ENCODE measurements around the gene SYT2. TPM values are rescaled to one million over a fixed set of nuclear protein-coding genes. Genes with fewer than 3 reads are reported as not detected.
"Not testable (repeated sequence)": the region's sequence is repeated elsewhere in the genome, so short reads cannot be mapped to it uniquely, and the experiment has no call there.

Gene SYT2
- total RNA-seq, 1 experiment from 2014 or later = not detected

- no peak for DNase-seq (ENCODE audit: low read depth)
These were observed 116.4 kb downstream of the SYT2 start for GRCh38 chr1:202593845-202594244.

GRCh38 chr1:202592146-202592545 is 118.1 kb downstream of the SYT2 start:
- no peak for DNase-seq (ENCODE audit: low read depth)

- no peak for DNase-seq (ENCODE audit: low read depth)
These were observed 118.7 kb downstream of the SYT2 start for GRCh38 chr1:202591515-202591914.

- no peak for DNase-seq (ENCODE audit: low read depth)
These were observed 119.3 kb downstream of the SYT2 start for GRCh38 chr1:202590975-202591411.

DNA sequence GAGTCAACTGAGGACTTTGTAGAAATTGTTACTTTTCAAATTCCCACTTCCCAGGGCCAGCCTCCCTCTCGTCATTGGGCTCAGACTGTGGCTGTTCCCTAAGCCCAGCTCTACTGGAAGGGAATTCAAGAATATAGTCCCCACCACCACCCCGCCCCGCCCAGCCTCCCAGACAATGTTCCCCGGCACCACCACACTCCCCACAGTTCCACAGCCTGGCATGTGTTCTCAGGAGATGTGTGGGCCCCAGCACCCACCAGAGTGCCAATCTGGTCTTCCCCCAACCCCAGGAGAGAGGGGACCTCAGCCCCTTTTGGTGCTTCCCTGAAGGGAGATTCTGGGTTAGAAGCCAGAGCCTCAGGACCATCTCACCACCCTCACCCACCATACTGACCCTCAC is 120.1 kb downstream of the SYT2 start:
- DNase-seq (ENCODE audit: low read depth) = no peak

GRCh38 chr1:202589190-202589930 is 120.9 kb downstream of the SYT2 start:
- peak; percentile 98 for DNase-seq (ENCODE audit: low read depth)

GRCh38 chr1:202588503-202589189 is 121.6 kb downstream of the SYT2 start:
- no peak for DNase-seq (ENCODE audit: low read depth)

GRCh38 chr1:202587859-202588485 is 122.3 kb downstream of the SYT2 start:
- no peak for DNase-seq (ENCODE audit: low read depth)

DNA sequence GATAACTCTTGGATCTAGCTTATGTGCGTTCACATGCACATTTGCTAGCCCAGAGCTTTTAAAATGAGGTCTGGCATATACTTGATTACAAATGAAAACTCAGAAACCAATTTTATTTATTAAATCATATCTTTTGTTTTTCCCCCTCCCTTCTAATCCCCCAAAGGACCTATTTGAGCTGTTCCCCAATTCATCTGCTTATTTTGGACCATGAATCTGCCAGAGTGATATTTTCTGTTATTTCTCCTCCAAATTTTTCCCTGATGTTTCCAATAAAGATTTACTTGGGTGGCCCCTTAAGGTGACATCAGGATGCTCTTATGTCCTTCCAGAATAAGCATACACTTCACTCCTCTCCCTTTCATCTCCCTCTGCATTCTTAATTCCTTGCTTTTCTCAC is 123.4 kb downstream of the SYT2 start:
- no peak for DNase-seq (ENCODE audit: low read depth)

GRCh38 chr1:202586018-202586821 is 124.0 kb downstream of the SYT2 start:
- DNase-seq (ENCODE audit: low read depth) = peak; percentile 50

DNA sequence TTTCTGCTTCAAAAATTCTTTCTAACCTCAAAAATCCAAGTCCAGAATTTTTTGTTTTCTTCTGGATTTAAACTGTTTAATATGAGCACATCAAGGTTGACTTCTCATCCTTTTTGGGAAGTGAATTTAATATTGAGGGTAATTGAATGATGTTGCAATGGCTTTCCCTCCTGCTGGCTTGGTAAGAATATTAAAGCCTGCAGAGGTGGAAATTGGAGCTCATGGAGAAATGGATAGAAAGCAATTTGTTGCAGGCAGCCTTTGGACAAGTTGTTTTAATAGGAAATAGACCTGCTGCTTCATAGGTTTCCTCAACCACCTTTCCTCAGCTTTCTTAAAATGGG is 124.7 kb downstream of the SYT2 start:
- no peak for DNase-seq (ENCODE audit: low read depth)

GRCh38 chr1:202584707-202585589 is 125.3 kb downstream of the SYT2 start:
- DNase-seq (ENCODE audit: low read depth) = no peak

GRCh38 chr1:202582350-202582749 is 127.9 kb downstream of the SYT2 start:
- DNase-seq (ENCODE audit: low read depth) = not testable (repeated sequence)

- no peak for DNase-seq (ENCODE audit: low read depth)
These were observed 129.6 kb downstream of the SYT2 start for GRCh38 chr1:202580619-202581018.

- DNase-seq (ENCODE audit: low read depth) = peak; percentile 86
These were observed 130.4 kb downstream of the SYT2 start for GRCh38 chr1:202579806-202580205.

DNA sequence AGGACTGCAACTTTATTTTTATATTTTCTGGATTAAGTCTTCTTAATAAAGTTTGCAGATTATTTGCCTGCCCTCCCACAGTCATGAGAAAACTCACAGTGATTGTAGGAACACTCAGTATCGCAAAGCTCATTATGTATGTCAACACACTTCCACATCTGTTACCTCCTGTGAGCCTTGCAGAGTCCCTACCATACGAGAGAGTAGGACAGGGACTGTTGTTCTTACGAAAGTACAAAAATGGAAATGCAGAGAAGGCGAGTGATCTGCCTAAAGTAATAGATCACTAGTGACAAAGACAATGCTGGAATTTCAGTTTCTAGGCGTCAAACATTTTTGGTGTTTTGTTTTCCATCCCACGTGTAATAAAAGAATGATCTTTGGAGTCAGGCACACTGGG is 131.7 kb downstream of the SYT2 start:
- peak; percentile 33 for DNase-seq (ENCODE audit: low read depth)

DNA sequence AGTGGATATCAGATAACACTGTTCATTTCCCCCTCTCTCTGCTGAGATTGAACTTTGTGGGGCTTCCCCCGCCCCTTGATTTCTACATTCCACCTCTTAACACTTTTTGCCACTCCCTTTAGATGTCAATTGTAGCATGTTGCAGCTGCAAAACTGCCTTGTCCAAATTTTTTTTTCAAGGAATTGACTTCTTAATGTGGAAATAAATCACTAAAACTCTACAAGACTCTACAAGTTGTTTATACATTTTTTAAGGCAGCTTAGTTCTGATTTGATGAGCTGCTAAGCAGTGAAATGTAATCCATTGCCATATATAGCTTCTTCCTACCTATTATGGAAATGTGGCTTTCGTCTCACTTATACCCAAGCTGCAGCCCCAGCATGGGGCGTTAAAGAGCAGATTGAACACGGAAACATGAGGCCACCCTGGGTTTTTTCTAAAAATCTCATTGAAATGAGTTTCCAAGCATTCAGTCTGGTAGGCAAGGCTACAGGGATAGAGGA is 132.2 kb downstream of the SYT2 start:
- no peak for DNase-seq (ENCODE audit: low read depth)

GRCh38 chr1:202577381-202577780 is 132.9 kb downstream of the SYT2 start:
- DNase-seq (ENCODE audit: low read depth) = no peak

- peak; percentile 84 for DNase-seq (ENCODE audit: low read depth)
These were observed 133.4 kb downstream of the SYT2 start for GRCh38 chr1:202576816-202577215.

DNA sequence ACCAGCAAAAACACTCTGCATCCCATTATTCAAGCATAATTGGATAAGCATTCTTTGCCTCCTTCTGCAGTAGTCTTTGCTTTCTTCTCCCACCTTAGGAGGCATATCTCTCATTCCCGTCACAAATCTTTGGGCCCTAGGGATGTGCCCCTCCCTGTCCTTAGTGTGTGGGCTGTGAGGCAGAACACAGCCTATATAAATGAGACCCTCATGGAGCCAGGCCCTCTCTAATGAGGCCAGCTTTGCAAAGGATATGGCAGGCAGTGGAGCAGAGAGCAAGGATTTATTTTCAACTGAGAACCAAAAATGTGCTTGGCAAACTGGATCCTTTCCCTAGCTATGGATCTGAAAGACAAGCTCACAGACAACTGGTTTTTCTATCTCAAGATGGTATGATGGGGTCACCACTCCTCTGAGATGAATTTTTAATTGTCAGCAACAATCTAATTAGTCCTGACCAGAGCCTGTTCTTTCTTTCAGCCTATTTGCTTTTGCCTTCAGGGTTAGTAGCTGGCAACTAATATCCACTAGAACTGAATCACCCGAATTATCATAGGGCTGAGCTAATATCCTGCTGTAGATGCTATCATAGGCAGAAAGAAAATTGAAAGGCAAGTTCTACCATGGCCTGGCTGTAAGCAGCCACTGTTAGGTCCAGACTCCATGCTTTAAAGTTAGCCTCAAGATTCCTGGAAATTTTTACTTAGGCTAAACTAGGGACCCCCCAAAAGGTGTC is 134.2 kb downstream of the SYT2 start:
- DNase-seq (ENCODE audit: low read depth) = no peak
